ENCODE data around the gene SLC25A52.
"Not testable (repeated sequence)": the region's sequence is repeated elsewhere in the genome, so short reads cannot be mapped to it uniquely, and the experiment has no call there.

The SLC25A52 gene

DNA sequence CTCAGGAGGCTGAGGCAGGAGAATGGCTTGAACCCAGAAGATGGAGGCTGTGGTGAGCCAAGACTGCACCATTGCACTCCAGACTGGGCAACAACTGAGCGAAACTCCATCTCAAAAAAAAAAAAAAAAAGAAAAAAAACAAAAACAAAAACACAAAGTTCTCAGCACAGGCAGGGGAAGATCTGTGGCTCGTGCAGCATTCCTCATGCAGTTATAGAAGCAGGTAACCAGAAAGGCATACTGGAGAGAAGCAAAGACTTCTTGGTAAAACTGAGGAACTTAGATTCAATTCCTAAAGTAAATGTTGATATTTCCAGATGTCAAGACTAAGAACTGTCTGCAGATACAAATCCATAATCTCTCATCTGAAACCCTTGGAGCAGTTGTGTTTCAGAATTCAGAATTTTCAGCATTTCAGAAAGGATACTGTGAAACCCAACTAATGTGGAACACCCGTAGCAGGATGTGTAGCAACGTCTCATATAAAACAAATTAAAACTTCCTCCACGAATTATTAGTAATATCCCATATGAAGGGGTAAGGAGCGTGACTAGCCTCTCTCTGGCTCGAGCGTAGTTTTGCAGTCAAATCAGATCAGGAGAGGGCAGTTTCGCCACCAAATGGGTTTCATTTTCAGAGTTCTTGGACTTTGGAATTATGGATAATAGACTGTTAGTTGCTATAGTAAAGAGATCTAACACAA, 13.2 kb upstream of the SLC25A52 start:
- H3K9me3 ChIP-seq (ENCODE audit: control insufficient read depth, insufficient read depth, low read length), result peaks cover 3% of the 10 kb centered on the region; the same call in 1 of the 2 replicates
- no peaks in the 10 kb centered on the region for H3K4me1 ChIP-seq (ENCODE audit: insufficient read depth, low read length)
- no peaks in the 10 kb centered on the region for H3K36me3 ChIP-seq (ENCODE audit: insufficient read depth, low read length)
- no peak overlapping the region for H3K9ac ChIP-seq (ENCODE audit: low read depth, low read length)

DNA sequence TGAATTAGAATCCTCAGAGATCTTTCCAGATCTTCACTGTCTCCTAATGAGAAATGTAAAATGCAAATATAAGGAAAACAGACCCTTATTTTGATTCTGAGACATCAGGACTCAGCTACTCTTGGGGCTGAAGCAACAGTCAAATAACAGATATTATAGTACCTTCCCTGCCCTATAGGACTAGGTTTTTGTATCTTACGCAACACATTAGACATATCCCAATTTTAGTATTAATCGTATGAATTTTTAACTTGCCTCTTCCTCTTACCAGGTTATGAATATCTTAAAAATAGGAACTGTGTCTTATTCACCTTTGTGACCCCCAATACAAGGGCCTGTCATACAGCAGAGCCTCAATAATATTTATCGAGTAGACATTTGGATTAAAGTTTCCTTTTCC, 12.0 kb upstream of the SLC25A52 start:
- Histone ChIP-seq H3K9me3 (ENCODE audit: control insufficient read depth, insufficient read depth, low read length) (no peaks in the 10 kb centered on the region; the same call in 1 of the 2 replicates), H3K4me1 (ENCODE audit: insufficient read depth, low read length) (no peaks in the 10 kb centered on the region), H3K9ac (ENCODE audit: low read depth, low read length) (no peak overlapping the region), H3K36me3 (ENCODE audit: insufficient read depth, low read length) (no peaks in the 10 kb centered on the region)

- Histone ChIP-seq H3K36me3 (ENCODE audit: insufficient read depth, low read length) (no peaks in the 10 kb centered on the region), H3K9ac (ENCODE audit: low read depth, low read length) (no peak overlapping the region), H3K4me1 (ENCODE audit: insufficient read depth, low read length) (no peaks in the 10 kb centered on the region), H3K9me3 (ENCODE audit: control insufficient read depth, insufficient read depth, low read length) (no peaks in the 10 kb centered on the region)
Measured at GRCh38 chr18:31750273-31750672, 10.4 kb downstream of the SLC25A52 start.

DNA sequence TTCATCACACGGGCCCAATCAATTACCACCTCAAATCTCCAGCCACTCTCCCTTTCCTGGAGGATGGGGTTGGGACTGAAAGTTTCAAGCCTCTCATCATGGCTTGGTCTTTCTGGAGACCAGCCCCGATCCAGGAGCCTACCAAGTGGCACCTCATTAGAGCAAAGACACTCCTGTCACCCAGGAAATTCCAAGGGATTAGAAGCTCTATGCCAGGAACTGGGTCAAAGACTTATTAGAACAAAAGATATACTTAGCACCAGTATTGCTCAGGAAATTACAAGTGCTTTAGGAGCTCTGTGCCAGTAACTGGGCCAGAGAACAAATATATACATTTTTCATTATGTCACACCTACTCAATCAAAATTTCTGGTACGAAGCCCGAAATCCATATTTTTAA, 14.3 kb downstream of the SLC25A52 start:
- Histone ChIP-seq H3K9me3 (ENCODE audit: control insufficient read depth, insufficient read depth, low read length) (peaks cover 15% of the 10 kb centered on the region), H3K9ac (ENCODE audit: low read depth, low read length) (no peak overlapping the region), H3K36me3 (ENCODE audit: insufficient read depth, low read length) (no peaks in the 10 kb centered on the region; the same call in 1 of the 2 replicates)

GRCh38 chr18:31744321-31745067, 16.2 kb downstream of the SLC25A52 start:
- Histone ChIP-seq H3K9me3 (ENCODE audit: control insufficient read depth, insufficient read depth, low read length) (peaks cover 20% of the 10 kb centered on the region), H3K9ac (ENCODE audit: low read depth, low read length) (no peak overlapping the region), H3K36me3 (ENCODE audit: insufficient read depth, low read length) (no peaks in the 10 kb centered on the region; the same call in 1 of the 2 replicates), H3K4me1 (ENCODE audit: insufficient read depth, low read length) (peaks cover 9% of the 10 kb centered on the region)

More for the DNA sequence above, 14.3 kb downstream of the SLC25A52 start:
- H3K4me1 ChIP-seq (ENCODE audit: insufficient read depth, low read length), result peaks cover 9% of the 10 kb centered on the region

GRCh38 chr18:31743600-31743999, 17.1 kb downstream of the SLC25A52 start:
- not testable (repeated sequence) for H3K9ac ChIP-seq (ENCODE audit: low read depth, low read length); H3K4me1 ChIP-seq (ENCODE audit: insufficient read depth, low read length); H3K36me3 ChIP-seq (ENCODE audit: insufficient read depth, low read length)
- H3K9me3 ChIP-seq (ENCODE audit: control insufficient read depth, insufficient read depth, low read length), result peaks cover 20% of the 10 kb centered on the region

DNA sequence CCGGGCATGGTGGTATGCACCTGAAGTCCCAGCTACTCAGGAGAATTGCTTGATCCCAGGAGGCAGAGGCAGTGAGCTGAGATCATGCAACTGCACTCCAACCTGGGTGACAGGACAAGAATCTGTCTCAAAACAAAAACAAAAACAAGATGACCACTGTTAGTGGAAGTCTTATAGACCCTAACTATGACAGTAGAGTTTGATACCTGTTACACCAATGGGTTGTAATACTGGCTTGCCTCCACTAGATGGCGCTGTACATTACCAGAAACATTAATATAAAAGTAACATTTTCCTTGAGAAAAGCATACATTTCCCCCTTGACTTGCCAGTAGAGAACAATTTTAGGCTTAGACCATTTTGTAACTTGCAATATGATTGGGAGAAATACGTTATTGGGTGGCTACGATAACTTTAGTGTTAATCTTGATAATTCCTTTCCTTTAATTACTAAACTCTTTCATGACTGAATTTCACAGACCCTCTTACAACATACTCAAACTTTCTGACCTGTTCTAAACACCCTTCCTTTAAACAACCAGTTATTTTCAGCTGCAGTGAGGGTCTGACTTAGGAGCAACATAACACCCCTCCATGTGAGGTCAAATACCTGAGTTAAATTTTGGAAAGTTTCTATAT, 19.5 kb downstream of the SLC25A52 start:
- Histone ChIP-seq H3K36me3 (ENCODE audit: insufficient read depth, low read length) (no peaks in the 10 kb centered on the region; the same call in 1 of the 2 replicates), H3K9me3 (ENCODE audit: control insufficient read depth, insufficient read depth, low read length) (peaks cover 22% of the 10 kb centered on the region), H3K4me1 (ENCODE audit: insufficient read depth, low read length) (peaks cover 9% of the 10 kb centered on the region), H3K9ac (ENCODE audit: low read depth, low read length) (no peak overlapping the region)

DNA sequence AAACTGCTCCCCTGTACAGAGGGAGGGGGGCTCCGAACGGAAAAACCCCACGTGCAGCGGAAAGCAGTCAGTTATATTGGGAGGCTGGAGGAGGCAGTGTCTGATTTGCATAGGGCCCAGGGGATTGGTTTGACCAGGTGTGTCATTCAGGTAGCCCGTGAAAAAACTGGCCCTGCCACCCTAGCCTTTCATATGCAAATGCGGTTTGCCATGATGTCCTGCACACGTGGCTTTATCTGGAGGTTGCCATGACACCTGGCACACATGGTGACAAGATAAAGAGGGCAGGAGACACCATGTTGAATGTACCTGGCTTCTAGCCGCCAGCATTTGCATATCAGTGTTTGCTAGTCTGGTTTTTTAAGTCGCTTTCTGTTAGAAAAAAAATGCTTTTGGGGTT, 20.5 kb downstream of the SLC25A52 start:
- Histone ChIP-seq H3K36me3 (ENCODE audit: insufficient read depth, low read length) (no peaks in the 10 kb centered on the region; the same call in 1 of the 2 replicates), H3K9me3 (ENCODE audit: control insufficient read depth, insufficient read depth, low read length) (peaks cover 22% of the 10 kb centered on the region), H3K4me1 (ENCODE audit: insufficient read depth, low read length) (peaks cover 9% of the 10 kb centered on the region), H3K9ac (ENCODE audit: low read depth, low read length) (no peak overlapping the region)

GRCh38 chr18:31739651-31740050, 21.0 kb downstream of the SLC25A52 start:
- H3K9me3 ChIP-seq (ENCODE audit: control insufficient read depth, insufficient read depth, low read length), result peaks cover 22% of the 10 kb centered on the region
- H3K9ac ChIP-seq (ENCODE audit: low read depth, low read length), result no peak overlapping the region
- H3K4me1 ChIP-seq (ENCODE audit: insufficient read depth, low read length), result peaks cover 3% of the 10 kb centered on the region
- no peaks in the 10 kb centered on the region; the same call in 1 of the 2 replicates for H3K36me3 ChIP-seq (ENCODE audit: insufficient read depth, low read length)

- Histone ChIP-seq H3K36me3 (ENCODE audit: insufficient read depth, low read length) (no peaks in the 10 kb centered on the region; the same call in 1 of the 2 replicates), H3K9me3 (ENCODE audit: control insufficient read depth, insufficient read depth, low read length) (peaks cover 22% of the 10 kb centered on the region), H3K9ac (ENCODE audit: low read depth, low read length) (no peak overlapping the region), H3K4me1 (ENCODE audit: insufficient read depth, low read length) (no peaks in the 10 kb centered on the region)
Measured at GRCh38 chr18:31738460-31739407, 21.9 kb downstream of the SLC25A52 start.

DNA sequence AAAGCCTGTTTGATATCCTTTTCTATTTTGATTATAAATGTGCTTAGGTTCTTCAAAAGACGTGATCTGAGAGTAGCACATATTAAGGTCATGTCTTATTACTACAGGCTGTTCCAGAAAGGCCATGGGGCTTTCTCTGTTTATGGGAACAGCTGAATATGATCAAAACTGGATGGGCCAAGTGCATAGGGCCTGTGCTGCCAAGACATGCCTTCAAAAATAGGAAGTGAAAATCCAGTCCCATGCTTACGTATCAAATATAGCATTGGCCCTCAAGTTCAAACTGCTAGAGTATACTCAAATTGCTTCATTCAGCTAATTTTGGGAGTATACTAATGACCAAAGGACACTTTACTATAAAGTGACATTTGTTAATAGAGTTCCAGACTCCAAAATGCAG, 24.1 kb downstream of the SLC25A52 start:
- H3K9me3 ChIP-seq (ENCODE audit: control insufficient read depth, insufficient read depth, low read length), result peaks cover 9% of the 10 kb centered on the region; the same call in 1 of the 2 replicates
- H3K9ac ChIP-seq (ENCODE audit: low read depth, low read length), result no peak overlapping the region
- no peaks in the 10 kb centered on the region for H3K4me1 ChIP-seq (ENCODE audit: insufficient read depth, low read length)
- H3K36me3 ChIP-seq (ENCODE audit: insufficient read depth, low read length), result no peaks in the 10 kb centered on the region

DNA sequence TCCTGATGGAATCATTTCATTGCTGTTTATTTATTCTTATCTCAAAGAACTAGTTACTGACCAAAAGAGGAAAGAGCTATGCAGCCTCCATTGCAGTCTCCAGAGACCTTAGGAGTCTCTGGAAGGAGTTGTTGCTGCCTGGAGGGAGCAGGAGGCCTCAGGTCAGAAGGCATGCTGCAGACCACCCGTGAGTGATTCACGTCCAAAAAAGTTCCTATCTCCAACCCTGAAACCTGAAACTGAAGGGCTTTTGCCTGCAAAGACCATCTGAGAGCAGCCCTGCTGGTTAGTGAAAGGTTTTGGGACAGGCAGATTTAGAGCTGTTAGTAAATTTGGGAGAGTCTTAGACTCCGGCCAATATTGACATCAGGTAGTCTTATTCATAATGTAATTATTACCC, 29.1 kb downstream of the SLC25A52 start:
- Histone ChIP-seq H3K9ac (ENCODE audit: low read depth, low read length) (no peak overlapping the region), H3K9me3 (ENCODE audit: control insufficient read depth, insufficient read depth, low read length) (no peaks in the 10 kb centered on the region), H3K36me3 (ENCODE audit: insufficient read depth, low read length) (no peaks in the 10 kb centered on the region), H3K4me1 (ENCODE audit: insufficient read depth, low read length) (no peaks in the 10 kb centered on the region)

GRCh38 chr18:31729196-31729595, 31.5 kb downstream of the SLC25A52 start:
- H3K9me3 ChIP-seq (ENCODE audit: control insufficient read depth, insufficient read depth, low read length); H3K36me3 ChIP-seq (ENCODE audit: insufficient read depth, low read length); H3K4me1 ChIP-seq (ENCODE audit: insufficient read depth, low read length): not testable (repeated sequence)

More at GRCh38 chr18:31729196-31729595, 31.5 kb downstream of the SLC25A52 start:
- not testable (repeated sequence) for H3K9ac ChIP-seq (ENCODE audit: low read depth, low read length)

Data from ES-I3 (cell line).